ELF-1 (cell line): ENCODE data around the gene IGFLR1.

Experiments
- DNase-seq: peaks from one replicate; pipeline ENCODE4 v3.0.0-alpha.2; 2016; ENCODE audit warnings: low read depth, low spot score

IGFLR1 gene

DNA sequence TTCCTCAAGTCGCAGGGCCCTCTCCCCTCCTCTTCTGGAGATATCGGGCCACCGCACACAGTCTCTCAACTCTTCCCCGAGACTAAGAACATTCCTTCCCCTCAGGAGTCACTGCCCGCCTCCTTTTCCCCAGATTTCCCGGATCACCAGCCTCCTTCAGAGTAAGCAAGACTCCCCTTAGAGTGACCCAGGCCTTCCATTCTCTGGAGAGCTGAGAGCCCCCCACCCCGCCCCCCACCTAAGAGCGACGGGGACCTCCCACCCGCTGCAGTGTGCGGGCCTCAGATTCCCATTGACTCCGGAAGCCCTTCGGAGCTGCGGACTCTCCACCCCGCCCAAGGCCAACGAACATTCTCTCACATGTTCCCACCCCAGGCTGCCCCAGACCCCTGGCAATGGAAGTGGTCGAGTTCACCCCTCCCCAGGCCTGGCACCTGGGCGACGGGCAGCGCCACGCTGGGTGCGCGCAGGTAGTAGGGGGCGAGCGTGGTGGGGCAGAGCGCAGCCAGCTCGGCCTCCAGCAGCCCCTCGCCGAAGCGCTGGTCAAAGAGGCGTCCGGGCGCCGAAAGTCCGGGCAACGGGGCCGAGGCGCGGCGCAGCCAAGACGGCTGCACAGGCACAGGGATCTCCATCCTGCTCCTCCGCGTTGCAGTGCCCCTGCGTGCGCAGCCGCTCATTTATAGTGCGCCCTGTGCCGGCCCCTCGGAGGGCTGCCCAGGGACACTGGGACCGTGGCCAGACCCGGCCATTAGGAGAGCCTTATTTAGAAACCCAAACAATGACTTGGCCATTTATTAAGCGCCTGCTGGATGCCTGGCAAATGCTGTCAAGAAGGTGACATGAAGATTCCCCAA lies 14.4 kb upstream of the IGFLR1 start, which contains the start of gene HSPB6:
Gene HSPB6, minus strand, starts transcription at position 653 of the 854 bp plus-strand sequence. Its CDS starts 21 bp downstream, at position 632.
- DNase-seq: peak; percentile 56

DNA sequence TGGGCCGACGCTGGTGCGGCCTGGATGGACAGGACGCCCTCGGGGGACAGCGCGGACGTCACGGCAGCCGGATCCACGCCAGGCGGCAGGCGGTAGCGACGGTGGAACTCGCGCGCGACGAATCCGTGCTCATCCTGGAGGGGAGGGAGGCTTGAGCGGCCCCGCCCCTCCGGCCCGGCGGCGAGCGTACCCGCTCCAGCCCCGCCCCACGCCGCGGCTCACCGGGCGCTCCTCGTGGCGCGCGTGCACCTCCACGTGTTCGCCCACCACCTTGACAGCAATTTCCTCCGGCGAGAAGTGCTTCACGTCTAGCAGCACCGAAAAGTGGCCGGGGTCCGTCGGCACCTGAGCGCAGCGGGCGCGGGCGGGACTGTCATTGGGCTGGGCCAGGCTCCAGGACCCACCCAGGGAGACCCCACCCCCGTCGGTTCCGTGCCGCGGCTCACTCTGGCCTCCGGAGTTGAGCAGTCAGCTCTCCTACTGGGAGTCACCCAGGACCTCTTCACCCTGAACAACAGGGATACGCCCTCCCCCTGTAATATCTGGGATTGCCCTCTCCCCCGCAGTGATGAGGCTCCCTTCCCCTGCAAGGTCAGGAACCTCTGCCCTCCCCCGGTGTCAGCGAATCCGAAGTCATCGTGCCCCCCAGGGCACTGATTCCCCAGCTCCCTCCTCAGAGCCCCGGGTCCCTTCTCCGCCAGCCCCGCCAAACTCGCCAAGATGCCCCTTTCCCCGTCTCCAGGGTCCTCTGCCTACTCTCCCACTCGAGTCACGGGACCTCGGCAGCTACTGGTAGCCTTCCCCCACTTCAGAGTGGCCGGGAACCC lies 13.5 kb upstream of the IGFLR1 start:
- DNase-seq: peak; percentile 26

DNA sequence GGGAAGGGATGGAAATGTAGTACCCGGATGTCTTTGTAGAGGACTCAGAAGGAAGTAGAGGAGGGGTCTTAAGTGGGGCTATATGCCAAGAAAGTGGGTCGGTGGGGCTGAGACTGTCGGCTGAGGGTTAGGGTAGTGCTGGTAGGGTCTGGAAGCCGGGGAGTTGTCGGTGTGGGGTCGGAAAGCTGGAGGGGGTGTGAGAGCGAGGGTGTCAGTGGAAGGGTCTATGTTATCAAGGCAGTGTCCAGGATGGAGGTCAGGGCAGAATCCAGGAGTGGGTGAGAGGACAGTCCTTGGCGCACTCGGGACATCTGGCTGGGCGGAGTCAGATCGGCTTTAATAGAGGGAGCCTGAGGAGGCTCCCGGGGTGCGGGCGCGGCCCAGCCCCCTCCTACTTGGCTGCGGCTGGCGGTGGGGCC lies 12.9 kb upstream of the IGFLR1 start:
- DNase-seq: peak; percentile 29

DNA sequence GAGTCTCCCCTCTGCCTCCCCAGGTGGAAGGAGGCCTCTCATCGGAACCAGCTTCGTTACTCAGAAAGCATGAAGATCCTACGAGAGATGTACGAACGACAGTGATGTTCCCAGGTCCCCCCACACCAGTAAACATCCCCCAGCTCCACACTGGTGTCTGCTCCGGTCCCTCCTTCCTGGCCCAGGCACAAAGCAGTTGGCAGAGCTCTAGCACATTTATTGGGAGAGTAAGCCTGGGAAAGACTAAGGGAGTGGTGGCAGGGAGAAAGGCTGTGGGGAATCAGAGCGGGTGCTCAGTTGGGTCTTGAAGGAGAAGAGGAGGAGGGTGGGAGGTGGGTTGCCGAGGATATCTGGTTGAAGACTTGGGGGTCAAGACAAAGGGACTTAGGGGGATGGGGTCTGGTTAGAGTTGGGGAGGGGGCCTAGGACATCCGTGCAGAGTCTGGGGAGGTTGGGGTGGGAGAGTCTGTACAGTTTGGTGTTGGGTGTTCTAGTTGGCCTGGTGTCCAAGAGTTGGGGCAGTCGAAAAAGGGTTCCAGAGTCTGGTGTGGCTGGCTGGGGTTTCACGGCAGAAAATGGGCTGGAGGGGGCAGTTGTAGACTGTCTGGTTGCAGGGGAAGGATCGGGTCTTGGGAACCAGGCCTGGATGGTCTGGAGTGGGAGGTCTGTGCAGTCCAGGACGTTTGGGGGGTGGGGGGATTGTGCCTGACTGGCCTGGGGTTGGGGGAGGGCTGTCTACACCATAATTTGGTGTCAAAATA lies 12.3 kb upstream of the IGFLR1 start:
- DNase-seq: no peak

DNA sequence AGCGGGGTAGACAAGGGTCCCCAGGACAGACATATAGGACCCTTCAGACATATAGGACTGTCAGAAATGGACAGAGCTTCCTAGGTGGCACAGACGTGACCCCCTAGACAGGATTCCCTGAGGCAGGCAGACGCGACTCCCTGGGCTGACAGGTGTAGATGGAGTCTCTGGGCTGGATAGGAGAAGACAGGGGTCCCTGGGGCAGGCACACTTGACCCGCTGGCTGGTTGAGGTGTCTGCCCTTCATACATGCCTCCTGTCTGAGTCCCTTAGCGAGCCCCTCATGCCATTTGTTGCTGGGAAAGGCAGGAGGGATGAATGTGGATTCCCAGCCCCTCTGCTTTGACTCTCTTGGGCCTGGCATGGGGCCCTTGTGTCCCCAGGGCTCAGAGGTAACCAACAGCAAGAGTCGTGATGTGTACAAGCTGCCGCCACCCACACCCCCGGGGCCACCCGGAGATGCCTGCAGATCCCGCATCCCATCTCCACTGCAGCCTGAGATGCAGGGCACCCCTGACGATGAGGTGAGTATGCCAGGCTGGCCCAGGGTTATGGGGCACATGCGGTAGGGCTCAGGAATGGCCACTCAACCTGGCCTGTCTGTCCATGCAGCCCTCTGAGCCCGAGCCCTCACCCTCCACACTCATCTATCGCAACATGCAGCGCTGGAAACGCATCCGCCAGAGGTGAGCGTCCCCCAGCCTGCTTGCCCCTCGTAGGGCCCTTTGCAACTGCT lies 11.6 kb upstream of the IGFLR1 start:
- no peak for DNase-seq

DNA sequence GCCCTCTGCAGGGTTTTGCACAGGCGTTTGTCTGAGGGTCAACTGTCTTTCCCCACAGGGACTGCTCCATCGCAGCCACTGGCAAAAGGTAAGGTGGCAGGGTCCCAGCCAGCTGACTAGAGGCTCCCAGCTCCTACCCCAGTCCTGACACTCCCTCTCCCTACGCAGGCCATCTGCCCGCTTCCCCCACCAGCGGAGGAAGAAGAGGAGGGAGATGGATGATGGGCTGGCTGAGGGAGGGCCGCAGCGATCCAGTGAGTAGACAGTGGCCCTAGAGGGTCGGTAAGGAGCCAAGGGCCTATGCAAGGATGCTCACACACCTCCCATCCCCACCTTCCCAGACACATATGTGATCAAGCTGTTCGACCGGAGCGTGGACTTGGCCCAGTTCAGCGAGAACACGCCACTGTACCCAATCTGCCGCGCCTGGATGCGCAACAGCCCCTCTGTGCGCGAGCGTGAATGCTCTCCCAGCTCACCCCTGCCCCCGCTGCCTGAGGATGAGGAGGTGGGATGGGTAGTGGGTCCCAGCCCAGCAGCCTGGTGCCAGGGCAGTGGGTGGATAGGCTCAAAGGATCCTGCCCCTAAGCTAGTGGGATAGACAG lies 10.6 kb upstream of the IGFLR1 start:
- no peak for DNase-seq

DNA sequence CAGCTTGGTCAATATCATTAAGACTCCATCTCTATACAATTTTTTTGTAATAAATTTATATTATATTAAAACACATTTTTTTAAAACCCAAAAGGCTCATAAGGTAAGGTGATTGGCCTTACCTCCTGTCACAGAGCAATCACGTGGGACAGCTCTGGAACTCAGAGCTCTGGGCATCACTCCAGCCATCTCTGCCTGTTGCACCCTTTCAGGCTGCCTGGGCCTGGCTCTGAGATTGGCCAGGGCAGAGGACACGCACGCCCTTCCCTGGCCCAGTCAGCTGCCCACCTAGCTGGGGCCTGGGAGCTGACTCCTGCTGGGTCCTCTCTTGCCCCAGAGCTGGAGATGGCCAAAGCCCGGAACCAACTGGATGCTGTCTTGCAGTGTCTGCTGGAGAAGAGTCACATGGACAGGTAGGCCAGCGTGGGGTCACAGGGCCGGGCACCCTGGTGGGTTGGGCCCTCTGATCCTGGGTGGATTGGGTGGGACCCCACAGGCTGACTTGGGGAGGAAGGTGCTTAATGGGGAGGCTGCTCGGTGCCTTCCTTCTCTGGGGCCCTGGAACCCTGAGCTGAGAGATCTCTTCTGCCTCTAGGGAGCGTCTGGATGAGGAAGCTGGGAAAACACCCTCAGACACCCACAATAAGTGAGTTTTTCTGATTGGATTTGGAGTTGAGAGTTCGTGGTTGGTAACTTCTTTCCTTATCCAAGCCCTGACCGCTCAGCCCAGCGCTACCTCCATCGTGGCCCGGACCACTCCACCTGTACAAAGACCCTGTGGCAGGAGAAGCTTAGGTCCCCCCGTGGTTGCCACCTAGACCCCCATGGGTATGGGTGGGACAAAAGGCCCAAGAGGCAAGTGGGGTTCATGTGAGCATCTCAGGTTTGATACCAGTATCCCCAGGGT lies 9.8 kb upstream of the IGFLR1 start:
- no peak for DNase-seq

DNA sequence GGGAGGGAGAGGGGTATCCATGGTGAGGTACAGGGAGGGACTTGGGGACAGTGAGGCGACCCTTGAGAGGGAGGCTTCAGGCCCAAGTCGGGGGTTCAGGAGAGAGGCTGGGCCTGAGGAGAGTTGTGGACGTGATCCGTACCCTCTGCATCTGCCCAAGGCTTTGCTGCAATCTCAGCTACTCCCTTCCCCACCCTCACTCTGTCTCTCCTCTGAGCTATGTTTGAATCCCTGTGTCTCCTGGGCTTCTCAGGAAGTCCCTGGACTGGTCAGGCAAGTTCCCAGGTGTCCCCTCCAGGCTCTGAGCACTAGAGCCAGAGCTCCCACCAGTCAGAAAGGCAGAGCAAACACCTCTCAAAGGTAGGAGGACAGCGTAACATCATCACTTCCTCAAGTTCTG lies 7.9 kb upstream of the IGFLR1 start:
- DNase-seq: peak; percentile 87

DNA sequence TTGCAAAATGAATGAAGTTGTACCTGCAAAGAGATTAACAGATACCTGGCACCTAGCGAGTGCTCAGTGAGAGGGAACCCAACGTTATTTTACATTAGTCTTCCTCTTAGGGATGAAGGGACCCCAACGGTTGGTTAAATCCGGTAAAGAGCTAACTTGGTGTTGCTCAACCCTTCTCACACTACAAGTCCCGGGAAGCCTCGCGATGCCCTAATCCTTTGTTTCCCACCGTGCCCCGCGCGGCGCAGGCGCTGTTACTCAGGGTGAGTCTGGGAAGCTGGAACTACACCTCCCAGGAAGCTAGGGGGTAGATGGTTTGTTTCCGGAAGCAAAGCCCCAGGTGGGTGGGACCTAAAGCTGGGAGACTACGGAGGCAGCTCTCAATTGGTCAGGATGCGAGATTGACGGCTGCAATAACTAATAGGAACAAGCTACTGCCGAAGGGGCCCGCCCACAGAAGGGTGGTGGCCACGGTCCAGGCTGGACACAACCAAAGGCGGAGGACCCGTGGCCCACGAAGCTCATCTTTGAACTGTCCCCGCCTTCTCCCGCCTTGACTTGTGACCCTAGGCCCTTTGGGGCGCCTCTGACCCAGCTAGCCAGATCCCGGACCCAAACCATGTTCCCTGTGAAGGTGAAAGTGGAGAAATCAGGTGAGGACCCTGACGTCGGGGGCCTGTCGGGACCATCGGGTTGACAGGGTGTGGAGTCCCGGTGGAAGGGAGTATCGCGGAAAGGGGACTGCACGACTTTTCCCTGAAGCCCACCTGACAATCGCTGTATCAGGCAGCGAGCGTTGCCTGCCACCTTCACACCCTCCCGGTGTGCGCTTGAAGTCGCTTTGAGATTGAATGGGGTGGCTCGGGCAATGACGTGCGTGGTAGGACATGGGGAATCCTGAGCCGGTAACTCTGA lies 6.1 kb upstream of the IGFLR1 start, which contains the start of gene LIN37:
Gene LIN37, plus strand, starts transcription at position 471 of the 915 bp plus-strand sequence. Its CDS starts 149 bp downstream, at position 620.
- DNase-seq: peak; percentile 100

DNA sequence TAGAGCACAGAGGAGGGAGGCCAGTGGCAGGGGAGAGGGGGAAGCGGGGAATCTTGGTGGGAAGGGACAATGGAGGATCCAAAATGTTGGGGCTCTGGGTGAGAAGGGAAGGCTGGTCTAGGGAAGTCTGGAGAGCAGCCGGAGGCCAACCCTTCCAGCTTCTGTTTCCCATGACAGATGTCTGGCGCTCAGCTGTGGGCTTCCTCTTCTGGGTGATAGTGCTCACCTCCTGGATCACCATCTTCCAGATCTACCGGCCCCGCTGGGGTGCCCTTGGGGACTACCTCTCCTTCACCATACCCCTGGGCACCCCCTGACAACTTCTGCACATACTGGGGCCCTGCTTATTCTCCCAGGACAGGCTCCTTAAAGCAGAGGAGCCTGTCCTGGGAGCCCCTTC lies 4.3 kb upstream of the IGFLR1 start:
- no peak for DNase-seq

DNA sequence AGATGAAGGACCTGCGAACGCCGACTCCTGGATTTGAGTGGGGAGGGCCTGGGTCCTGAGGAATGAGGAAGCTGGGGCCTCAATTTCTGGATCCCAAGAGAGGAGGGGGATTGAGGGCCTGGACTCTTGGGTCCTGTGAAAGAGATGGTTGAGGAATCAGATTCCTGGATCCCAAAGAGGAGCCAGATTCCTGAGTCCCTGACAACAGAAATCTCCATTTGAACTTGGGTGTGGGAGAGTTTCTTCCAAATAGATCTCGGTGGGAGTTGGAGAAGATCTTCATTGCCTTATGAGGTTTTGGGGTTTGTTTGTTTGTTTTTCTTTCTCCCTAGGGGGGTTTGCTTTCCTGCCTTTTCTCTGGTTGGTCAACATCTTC lies 3.8 kb upstream of the IGFLR1 start:
- no peak for DNase-seq

DNA sequence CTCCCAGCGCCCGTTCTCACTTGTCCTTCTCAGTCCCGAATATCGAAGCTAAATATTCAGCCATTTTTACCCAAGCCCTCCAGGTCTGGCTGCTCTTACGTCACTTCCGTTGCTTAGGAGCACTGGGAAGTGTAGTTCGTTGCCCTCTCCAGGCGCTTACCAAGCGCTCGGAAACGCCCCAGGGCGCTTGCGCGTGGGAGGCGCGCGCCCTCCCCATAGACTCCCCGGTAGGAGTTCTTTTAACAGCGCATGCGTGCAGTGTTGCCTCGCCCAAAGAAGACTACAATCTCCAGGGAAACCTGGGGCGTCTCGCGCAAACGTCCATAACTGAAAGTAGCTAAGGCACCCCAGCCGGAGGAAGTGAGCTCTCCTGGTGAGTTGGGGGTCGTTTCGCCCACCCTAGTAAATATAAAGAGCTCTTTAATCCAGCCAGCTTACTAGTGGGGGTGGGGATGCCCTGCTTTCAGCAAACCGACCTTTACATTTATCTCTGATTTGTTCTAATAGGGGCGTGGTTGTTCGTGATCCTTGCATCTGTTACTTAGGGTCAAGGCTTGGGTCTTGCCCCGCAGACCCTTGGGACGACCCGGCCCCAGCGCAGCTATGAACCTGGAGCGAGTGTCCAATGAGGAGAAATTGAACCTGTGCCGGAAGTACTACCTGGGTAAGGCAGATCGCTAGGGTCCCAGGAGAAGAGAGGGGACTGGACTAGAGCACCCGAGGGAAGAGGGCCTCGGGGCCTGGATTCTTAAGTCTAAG lies 3.3 kb upstream of the IGFLR1 start, which contains the start of the genes PSENEN and U2AF1L4:
Gene PSENEN, plus strand, starts transcription at position 324 of the 759 bp plus-strand sequence. Its CDS starts 280 bp downstream, at position 604.
Gene U2AF1L4, minus strand, starts transcription at position 91 of the 759 bp plus-strand sequence. Its CDS starts 27 bp downstream, at position 64.
- peak; percentile 99 for DNase-seq

DNA sequence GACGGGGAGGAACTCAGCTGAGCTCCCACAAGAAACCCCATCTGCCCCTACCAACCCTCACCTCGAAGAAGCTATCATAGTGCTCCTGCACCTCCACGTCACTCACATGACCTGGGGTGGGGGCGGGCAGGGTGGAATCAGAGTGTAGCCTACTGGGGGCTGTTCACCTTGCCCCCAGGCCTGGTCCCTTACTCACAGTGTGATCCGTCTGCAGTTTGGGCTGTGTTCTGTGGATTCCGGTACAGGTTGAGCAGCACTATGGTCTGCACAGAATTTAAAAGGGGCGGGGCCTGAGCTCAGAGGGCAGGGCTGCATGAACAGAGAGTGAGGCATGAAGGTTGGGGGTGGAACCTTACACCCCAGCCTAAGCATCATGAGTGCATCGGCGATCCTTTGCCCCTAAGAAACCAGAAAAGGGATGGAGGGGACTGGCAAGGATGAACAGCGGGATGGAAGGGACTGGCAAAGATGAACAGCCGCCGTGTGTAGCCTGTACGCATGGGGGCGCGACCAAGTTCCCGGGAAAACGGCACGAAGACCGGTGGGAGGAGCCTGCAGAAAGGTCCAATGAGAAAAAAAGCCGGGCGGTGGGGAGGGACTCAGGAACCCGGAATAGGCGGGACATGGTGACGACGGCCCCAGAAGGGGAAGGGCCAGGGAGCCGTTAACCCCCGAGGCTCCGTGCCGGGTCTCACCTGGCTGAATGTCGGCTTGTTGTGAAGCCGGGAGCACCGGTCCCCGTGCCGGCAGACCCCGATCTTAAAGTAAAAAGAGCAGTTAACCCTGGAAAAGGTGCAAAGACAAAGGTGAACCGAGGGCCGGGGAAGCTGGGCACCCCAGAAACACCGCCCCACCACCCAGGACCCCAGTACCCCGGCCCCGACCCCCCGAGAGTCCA lies 2.4 kb upstream of the IGFLR1 start:
- DNase-seq: peak; percentile 99

DNA sequence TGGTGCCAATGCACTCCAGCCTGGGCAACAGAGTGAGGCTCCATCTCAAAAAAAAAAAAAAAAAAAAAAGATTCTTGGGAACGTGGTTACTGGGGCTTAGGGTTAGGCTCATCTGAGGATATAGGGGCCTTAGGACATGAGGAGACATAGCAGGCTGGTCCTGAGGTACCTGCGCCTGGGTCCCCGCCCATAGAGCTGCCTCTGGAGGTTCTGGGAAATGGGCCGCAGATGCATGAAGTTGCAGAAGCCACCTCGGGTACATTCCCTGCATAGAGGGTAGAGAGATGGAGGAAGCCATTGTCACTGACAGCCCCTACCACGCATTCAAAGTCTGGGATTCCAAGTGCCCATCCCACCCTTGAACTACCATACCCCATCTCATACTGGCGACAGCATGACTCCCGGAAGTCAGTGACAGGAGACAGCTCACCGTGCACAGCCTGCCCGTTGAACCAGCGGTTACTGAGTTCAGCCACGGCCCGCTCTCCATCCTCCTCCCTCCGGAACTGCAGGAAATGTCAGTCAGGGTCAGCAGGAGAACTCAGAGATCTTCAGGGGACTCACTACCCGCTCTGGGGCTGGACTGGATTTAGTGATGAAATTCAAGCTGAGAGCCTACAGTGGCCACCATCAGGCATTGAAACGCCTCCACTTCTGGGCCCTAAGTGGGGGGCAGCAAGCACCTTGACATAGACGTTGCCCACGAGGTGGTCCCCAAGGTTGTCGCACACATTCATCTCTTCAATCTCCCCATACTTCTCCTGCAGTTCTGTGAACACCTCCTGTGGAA lies 1.6 kb upstream of the IGFLR1 start:
- no peak for DNase-seq

DNA sequence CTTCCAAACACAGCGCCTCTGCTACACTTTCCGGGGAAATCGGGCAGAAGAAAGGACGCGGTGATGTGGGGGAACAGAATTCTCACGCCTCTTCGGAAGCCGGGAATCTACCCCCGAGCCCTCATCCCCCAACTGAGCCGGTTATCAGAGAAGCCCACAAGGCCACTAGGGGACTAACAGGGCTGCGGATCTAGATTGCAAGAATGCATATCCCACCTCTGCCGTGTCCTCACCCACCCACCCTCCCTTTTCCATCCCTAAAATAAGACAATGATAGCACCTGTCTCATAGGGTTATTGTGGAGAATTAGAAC lies 1.1 kb downstream of the IGFLR1 start:
- DNase-seq: no peak
